A673 (cell line): ENCODE measurements around the gene IGFL4. TPM values are rescaled to one million over a fixed set of nuclear protein-coding genes. Genes with fewer than 3 reads are reported as not detected.

Experiments used
- BruUV-seq: library from RNA; stranded (reverse); fragments of 400-500 nt; replicated peaks from 2 replicates; lab custom pipeline; 2021; lab: Mats Ljungman, UMichigan
- CTCF ChIA-PET: fragments of 300-600 bp; sonication (Branson Sonifier 250); formaldehyde crosslinking; loops from one replicate; lab custom pipeline; 2022; ENCODE audit warnings: antibody characterized with exemption; lab: Charles Lee
- POLR2A ChIA-PET: fragments of 300-600 bp; sonication (Branson Sonifier 250); formaldehyde crosslinking; loops from one replicate; lab custom pipeline; 2022; ENCODE audit warnings: antibody characterized with exemption; ENCODE audit not compliant: low non-redundant PET; lab: Charles Lee
- DNase-seq: peaks from one replicate; pipeline ENCODE4 v3.0.0-alpha.2; 2015; ENCODE audit warnings: low spot score
- H3K27ac ChIP-seq: fragments of 200-600 bp; sonication (generic); 2 replicates; pipeline ENCODE4 v1.5.1; 2016; ENCODE audit warnings: mixed run types, low read depth, mild to moderate bottlenecking, mixed read lengths, antibody characterized with exemption, low read length; ENCODE audit not compliant: poor library complexity, severe bottlenecking
- H3K27me3 ChIP-seq: fragments of 200-600 bp; sonication (generic); replicated peaks from 2 replicates; pipeline ENCODE4 v1.6.1; 2017; ENCODE audit warnings: mixed run types, low read depth, mild to moderate bottlenecking, mixed read lengths, antibody characterized with exemption, low read length; ENCODE audit not compliant: insufficient read depth, poor library complexity
- H3K36me3 ChIP-seq: fragments of 200-600 bp; sonication (generic); 2 replicates; pipeline ENCODE4 v1.6.1; 2016; ENCODE audit warnings: mixed run types, mild to moderate bottlenecking, mixed read lengths, antibody characterized with exemption, low read length; ENCODE audit not compliant: insufficient read depth, poor library complexity, severe bottlenecking
- H3K4me1 ChIP-seq: fragments of 200-600 bp; sonication (generic); 2 replicates; pipeline ENCODE4 v1.6.1; 2017; ENCODE audit warnings: mixed run types, mild to moderate bottlenecking, mixed read lengths, antibody characterized with exemption, low read length; ENCODE audit not compliant: insufficient read depth, poor library complexity, severe bottlenecking
- H3K4me3 ChIP-seq: fragments of 200-600 bp; sonication (generic); 2 replicates; pipeline ENCODE4 v1.5.1; 2016; ENCODE audit warnings: low read depth, mixed run types, mild to moderate bottlenecking, mixed read lengths, low read length; ENCODE audit not compliant: poor library complexity, severe bottlenecking
- H3K9me3 ChIP-seq: fragments of 200-600 bp; sonication (generic); 2 replicates; pipeline ENCODE4 v1.6.1; 2016; ENCODE audit warnings: mixed run types, low read depth, mild to moderate bottlenecking, mixed read lengths, antibody characterized with exemption, low read length; ENCODE audit not compliant: poor library complexity, severe bottlenecking
- EZH2 ChIP-seq: fragments of 200-600 bp; sonication (generic); IDR thresholded peaks from 2 replicates; pipeline ENCODE4 v1.6.1; 2017; ENCODE audit warnings: borderline replicate concordance, low read depth, mild to moderate bottlenecking, mixed read lengths, antibody characterized with exemption, low read length; ENCODE audit not compliant: poor library complexity, severe bottlenecking
- intact Hi-C: fragments of 100-400 bp; cut with micrococcal nuclease; formaldehyde crosslinking; loops from one replicate; pipeline ENCODE4 v1.10.0; 2022; ENCODE audit not compliant: unreplicated experiment
- total RNA-seq: library from RNA; stranded (reverse); gene quantifications from 2 replicates; pipeline ENCODE4 v1.2.3, GENCODE V29; 2021
- TF ChIP-seq, protein P1 (sequence below): fragments of 300-800, 200-600 bp; sonication (generic); conservative IDR thresholded peaks from 2 replicates; pipeline ENCODE4 v1.5.1; 2017; ENCODE audit warnings: low read depth, mild to moderate bottlenecking, antibody characterized with exemption, low read length, moderate library complexity, mixed read lengths

The IGFL4 gene
- total RNA-seq, 1 experiment from 2014 or later: not detected

DNA sequence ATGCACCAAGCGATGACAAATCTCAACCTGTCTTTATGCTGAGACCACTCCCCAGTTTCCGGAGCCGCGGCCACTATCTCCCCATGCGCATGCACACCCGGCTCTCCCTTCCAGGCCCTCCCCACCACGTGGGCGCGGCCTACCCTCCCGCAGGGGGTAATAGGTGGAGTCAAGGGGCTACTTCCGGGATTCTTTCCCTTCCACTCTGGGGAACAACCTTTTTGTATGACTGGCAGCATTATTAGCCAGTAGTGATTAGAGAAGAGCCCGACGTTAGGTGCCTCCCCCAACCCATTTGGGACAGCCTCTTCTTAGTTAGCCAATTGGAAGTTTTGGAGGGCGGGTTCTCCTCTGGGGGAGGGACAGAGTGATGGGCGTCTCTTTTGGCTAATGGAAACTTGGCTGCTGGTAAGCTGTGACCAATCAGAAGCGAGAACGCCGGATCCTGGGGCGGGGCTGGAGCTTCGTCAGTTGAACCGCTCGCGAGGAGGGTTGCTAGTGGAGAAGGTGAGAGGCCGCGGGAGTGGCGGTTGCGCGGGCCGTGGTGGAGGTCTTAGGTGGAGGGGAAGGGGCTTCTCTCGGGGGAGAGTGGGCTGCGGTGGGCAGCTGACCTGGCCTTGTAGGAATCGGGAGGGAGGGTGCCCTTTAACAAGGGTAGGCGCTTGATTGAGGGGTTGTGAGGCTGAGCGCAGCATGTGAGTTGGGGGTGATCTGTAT, 45.6 kb downstream of the IGFL4 start, which contains the start of gene CCDC61:
Gene CCDC61 (plus strand): TSS at position 470 of the 717 bp plus-strand sequence. CDS start 7,552 bp downstream, outside the sequence.
- ChIA-PET CTCF (interaction anchor here (0.6 to 1.4 kb wide), 3 partner anchors 16 to 1064 kb away, joined by 3 to 6 read pairs (median 5); no protein-coding TSS in a partner anchor), POLR2A (interaction anchor here (0.7 kb wide), 1 partner anchor 10 kb away, joined by 3 read pairs; no protein-coding TSS in a partner anchor)
- Histone ChIP-seq H3K9me3 (no peaks in the 10 kb centered on the region), H3K4me1 (peaks cover 12% of the 10 kb centered on the region), H3K4me3 (peak within 1 kb of the TSS; percentile 91), H3K36me3 (no peaks in the 10 kb centered on the region), H3K27me3 (no peaks in the 10 kb centered on the region), H3K27ac (peak within 1 kb of the TSS; percentile 86)
- no peak for TF ChIP-seq EZH2
- TF ChIP-seq, protein P1, sequence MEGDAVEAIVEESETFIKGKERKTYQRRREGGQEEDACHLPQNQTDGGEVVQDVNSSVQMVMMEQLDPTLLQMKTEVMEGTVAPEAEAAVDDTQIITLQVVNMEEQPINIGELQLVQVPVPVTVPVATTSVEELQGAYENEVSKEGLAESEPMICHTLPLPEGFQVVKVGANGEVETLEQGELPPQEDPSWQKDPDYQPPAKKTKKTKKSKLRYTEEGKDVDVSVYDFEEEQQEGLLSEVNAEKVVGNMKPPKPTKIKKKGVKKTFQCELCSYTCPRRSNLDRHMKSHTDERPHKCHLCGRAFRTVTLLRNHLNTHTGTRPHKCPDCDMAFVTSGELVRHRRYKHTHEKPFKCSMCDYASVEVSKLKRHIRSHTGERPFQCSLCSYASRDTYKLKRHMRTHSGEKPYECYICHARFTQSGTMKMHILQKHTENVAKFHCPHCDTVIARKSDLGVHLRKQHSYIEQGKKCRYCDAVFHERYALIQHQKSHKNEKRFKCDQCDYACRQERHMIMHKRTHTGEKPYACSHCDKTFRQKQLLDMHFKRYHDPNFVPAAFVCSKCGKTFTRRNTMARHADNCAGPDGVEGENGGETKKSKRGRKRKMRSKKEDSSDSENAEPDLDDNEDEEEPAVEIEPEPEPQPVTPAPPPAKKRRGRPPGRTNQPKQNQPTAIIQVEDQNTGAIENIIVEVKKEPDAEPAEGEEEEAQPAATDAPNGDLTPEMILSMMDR: no peak
- intact Hi-C loops: no loop called here
- DNase-seq: peak; percentile 100
- no TSS peak for BruUV-seq

DNA sequence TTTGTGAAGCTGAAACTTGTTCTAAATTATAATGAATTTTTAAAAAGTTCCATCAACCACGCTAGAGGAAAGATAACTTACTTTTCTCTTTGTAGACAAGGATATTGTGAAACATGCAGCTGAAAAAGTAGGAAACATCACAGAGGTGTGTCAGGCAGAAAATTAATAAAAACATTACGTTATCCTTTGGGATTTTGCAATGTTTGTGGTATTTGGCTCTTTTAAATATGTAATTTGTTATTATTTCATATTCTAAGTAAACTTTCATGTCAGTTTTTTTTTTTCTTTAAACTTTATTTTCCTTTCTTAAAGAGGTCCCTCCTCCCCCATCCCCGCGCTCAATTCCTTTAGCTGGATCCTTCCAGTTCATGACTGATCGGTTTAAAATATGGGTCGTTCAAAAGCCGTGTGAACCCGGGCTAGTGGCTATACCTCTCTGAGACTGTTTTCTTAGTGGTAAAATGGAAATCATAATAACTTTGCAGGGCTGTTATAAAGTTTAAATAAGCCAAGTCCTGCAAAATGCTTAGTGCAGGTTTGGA, 46.3 kb downstream of the IGFL4 start:
- intact Hi-C loops: no loop called here
- H3K27ac ChIP-seq: no peak overlapping the region
- POLR2A ChIA-PET: no interaction called here
- no peak for DNase-seq
- no peaks in the 10 kb centered on the region for H3K27me3 ChIP-seq
- H3K36me3 ChIP-seq: no peaks in the 10 kb centered on the region
- peaks cover 6% of the 10 kb centered on the region for H3K4me1 ChIP-seq
- no peaks in the 10 kb centered on the region for H3K9me3 ChIP-seq
- peak overlapping the region; percentile 91 for H3K4me3 ChIP-seq
- BruUV-seq: no TSS peak
- TF ChIP-seq, protein P1: no peak
- TF ChIP-seq EZH2: no peak
- CTCF ChIA-PET: interaction anchor here (1.4 kb wide), 1 partner anchor 83 kb away, joined by 5 read pairs; no protein-coding TSS in a partner anchor

DNA sequence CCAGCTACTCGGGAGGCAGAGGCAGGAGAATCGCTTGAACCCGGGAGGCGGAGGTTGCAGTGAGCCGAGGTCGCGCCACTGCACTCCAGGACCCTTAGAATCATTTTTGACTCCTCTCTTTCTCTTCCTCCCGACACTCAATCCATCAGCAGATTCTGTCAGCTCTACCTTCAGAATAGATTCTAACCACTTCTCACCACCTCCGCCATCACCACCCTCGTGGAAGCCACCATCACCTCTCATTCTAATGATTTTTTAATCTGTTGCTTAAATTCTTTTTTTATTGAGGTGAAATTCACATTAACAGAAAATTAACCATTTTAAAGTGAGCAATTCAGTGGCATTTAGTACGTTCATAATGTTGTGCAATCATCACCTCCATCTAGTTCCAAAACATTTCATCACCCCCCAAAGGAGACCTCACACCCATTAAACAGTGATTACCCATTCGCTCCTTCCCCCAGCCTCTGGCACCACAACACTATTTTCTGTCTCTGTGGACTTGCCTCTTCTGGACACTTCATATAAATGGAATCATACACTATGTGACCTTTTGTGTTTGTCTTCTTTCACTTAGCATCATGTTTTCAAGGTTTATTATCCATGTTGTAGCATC, 50.6 kb downstream of the IGFL4 start:
- Histone ChIP-seq H3K36me3 (no peaks in the 10 kb centered on the region), H3K4me3 (no peak overlapping the region), H3K4me1 (no peaks in the 10 kb centered on the region), H3K27ac (no peak overlapping the region), H3K9me3 (no peaks in the 10 kb centered on the region), H3K27me3 (no peaks in the 10 kb centered on the region)
- DNase-seq: no peak
- no TSS peak for BruUV-seq
- TF ChIP-seq, protein P1: no peak
- no peak for TF ChIP-seq EZH2
- ChIA-PET POLR2A (no interaction called here), CTCF (no interaction called here)
- intact Hi-C loops: no loop called here
